ENCODE data around the gene SCGB3A1.

Gene SCGB3A1

DNA sequence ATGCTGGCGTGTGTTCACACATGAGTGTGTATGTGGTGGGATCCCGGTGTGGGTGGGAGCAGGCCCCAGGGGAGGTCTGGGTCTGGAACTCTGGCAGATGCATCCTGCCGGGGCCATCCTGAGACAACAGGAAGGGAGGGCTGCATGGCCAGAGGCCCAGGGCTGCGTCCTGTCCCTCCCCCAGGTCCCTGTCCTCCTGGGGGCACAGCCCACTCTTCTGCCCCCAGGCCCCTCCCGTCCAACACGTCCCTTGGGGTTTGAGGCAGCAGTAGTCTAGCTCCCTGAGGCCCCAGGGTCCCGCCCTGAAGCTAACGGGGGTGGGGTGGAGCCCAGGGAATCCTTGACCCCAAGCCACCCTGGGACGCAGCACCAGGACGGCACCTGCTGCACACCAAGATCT, 41.5 kb upstream of the SCGB3A1 start:
- no peak for TF ChIP-seq POLR2AphosphoS5 (IDR thresholded peaks at IDR 0.05; ENCODE audit: low read depth, low read length)
- no peak for TF ChIP-seq TAF1 (IDR thresholded peaks at IDR 0.05; ENCODE audit: borderline replicate concordance, insufficient read depth, low read length)
- TF ChIP-seq SIN3A (IDR thresholded peaks at IDR 0.05; ENCODE audit: borderline replicate concordance, insufficient read depth, low read length), result no peak
- no peak for TF ChIP-seq FOXP2 (optimal IDR thresholded peaks at IDR 0.05; ENCODE audit: borderline replicate concordance, extremely low read depth, extremely low read length, insufficient read depth)
- no peak for TF ChIP-seq REST (IDR thresholded peaks at IDR 0.05; ENCODE audit: insufficient read depth in 1 of 2, low read depth in 2 of 2, low read length in 2 of 2)

DNA sequence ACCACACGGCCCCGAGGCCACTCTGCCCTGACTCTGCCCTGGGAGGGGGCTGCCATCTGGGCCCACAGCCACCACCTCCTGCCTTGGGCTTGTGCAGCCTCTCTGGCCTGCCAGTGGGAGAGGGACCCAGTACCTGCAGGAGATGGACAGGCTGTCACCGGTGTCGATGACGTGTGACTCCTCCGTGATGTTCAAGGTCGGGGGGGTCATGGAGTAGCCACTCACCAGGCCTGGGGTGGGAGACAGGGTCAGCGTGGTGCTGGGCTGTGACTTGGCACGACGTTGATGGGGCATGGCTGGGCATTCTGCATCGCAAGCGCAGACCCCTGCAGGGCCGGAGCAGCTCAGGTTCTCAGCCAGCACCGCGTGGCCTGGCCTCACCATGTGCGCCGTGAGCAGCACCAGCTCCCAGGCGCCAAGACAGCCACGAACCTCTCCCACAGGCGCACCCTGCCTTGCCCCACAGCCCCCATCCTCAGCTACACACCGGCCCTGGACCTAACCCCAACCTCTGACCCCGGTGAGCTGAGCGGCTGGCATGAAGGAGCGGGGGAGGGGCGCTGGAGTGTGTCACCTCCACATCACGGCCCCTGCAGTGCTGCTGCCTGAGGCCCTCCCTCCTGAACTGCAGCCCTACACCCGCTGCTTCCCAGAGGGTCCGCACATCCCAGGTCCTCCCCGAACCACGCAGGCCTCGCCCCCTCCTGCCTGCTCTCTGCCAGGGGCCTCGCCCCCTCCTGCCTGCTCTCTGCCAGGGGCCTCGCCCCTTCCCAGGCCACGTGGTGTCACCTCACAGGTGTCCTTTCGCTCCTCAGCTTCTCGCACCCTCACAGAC, 40.5 kb upstream of the SCGB3A1 start:
- TF ChIP-seq SIN3A (IDR thresholded peaks at IDR 0.05; ENCODE audit: borderline replicate concordance, insufficient read depth, low read length), result no peak
- TF ChIP-seq POLR2AphosphoS5 (IDR thresholded peaks at IDR 0.05; ENCODE audit: low read depth, low read length), result no peak
- no peak for TF ChIP-seq REST (IDR thresholded peaks at IDR 0.05; ENCODE audit: insufficient read depth in 1 of 2, low read depth in 2 of 2, low read length in 2 of 2)
- no peak for TF ChIP-seq TAF1 (IDR thresholded peaks at IDR 0.05; ENCODE audit: borderline replicate concordance, insufficient read depth, low read length)
- TF ChIP-seq FOXP2 (optimal IDR thresholded peaks at IDR 0.05; ENCODE audit: borderline replicate concordance, extremely low read depth, extremely low read length, insufficient read depth), result no peak

DNA sequence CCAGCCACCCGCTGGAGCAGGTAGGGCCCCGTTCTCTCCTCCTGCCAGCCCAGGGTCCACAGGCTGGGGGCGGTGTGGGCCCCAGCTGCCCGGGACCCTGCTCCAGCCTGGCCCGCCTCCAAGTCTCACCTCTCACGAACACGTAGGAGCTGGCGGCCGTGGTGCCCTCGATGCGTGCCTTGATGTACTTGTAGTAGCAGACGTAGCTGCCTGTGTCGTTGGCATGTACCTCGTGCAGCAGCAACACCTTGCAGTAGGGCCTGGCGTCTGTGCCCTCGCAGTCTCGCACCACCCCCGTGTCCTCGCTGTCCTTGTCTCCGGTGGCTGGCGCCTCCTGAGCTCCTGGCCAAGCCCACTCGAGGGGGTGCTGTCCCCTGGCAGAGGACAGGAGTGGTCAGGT, 39.1 kb upstream of the SCGB3A1 start:
- TF ChIP-seq REST (IDR thresholded peaks at IDR 0.05; ENCODE audit: insufficient read depth in 1 of 2, low read depth in 2 of 2, low read length in 2 of 2) (no peak), TAF1 (IDR thresholded peaks at IDR 0.05; ENCODE audit: borderline replicate concordance, insufficient read depth, low read length) (no peak), POLR2AphosphoS5 (IDR thresholded peaks at IDR 0.05; ENCODE audit: low read depth, low read length) (no peak), FOXP2 (optimal IDR thresholded peaks at IDR 0.05; ENCODE audit: borderline replicate concordance, extremely low read depth, extremely low read length, insufficient read depth) (no peak), SIN3A (IDR thresholded peaks at IDR 0.05; ENCODE audit: borderline replicate concordance, insufficient read depth, low read length) (no peak)

DNA sequence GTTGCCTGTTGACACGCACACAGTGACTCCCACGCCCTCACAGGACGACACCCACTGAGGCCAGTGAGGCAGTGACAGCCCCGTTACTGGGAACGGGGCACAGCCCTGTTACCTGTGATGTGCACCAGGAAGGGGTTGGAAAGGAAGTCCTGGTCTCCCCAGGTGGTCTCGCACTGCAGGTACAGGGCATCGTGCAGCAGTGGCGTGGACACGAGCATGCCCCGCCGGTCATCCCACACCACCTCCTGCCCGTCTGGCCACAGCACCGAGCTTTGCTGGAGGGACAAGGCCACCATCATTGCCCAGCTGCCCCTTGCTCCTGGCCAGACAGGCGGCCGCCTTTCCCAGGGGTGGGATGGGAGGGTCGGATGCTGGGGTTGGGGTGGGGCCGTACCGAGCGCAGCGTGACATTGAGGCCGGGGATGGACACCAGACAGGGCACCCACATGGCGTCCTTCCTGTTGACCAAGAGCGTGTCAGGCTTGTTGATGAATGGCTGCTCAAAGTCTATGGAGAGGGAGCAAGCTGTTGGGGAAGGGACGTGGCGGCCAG, 38.6 kb upstream of the SCGB3A1 start:
- no peak for TF ChIP-seq TAF1 (IDR thresholded peaks at IDR 0.05; ENCODE audit: borderline replicate concordance, insufficient read depth, low read length)
- no peak for TF ChIP-seq POLR2AphosphoS5 (IDR thresholded peaks at IDR 0.05; ENCODE audit: low read depth, low read length)
- no peak for TF ChIP-seq FOXP2 (optimal IDR thresholded peaks at IDR 0.05; ENCODE audit: borderline replicate concordance, extremely low read depth, extremely low read length, insufficient read depth)
- no peak for TF ChIP-seq SIN3A (IDR thresholded peaks at IDR 0.05; ENCODE audit: borderline replicate concordance, insufficient read depth, low read length)
- no peak for TF ChIP-seq REST (IDR thresholded peaks at IDR 0.05; ENCODE audit: insufficient read depth in 1 of 2, low read depth in 2 of 2, low read length in 2 of 2)

All from PFSK-1 (cell line).